Stimulated activated effector memory CD8-positive, alpha-beta T cell treated with anti-CD3 and anti-CD28 coated beads, Interleukin-12 subunit alpha, Interleukin-12 subunit beta, amount 100 ng/mL, for 72 hours (primary cell): ENCODE data around the gene AAGAB.

Experiments
- ATAC-seq: fragments of 150-1000 bp; cut with Tn5 transposase; 2 replicates; pipeline ENCODE4 v1.10.0; 2021
- DNase-seq, 2 donors: peaks; one replicate each; pipeline ENCODE4 v3.0.0; 2021 to 2022; ENCODE audit warnings: low spot score in 2 of 2
- H3K27ac Mint-ChIP-seq: one replicate; pipeline ENCODE4 v1.8.0; 2022; ENCODE audit warnings: mild to moderate bottlenecking, mixed read lengths
- H3K36me3 Mint-ChIP-seq: one replicate; pipeline ENCODE4 v1.8.0; 2022; ENCODE audit warnings: mild to moderate bottlenecking, mixed read lengths
- H3K4me1 Mint-ChIP-seq: one replicate; pipeline ENCODE4 v1.8.0; 2022; ENCODE audit warnings: mixed read lengths
- H3K4me3 Mint-ChIP-seq: one replicate; pipeline ENCODE4 v1.8.0; 2022; ENCODE audit warnings: mild to moderate bottlenecking, mixed read lengths
- H3K9me3 Mint-ChIP-seq: one replicate; pipeline ENCODE4 v1.8.0; 2022; ENCODE audit warnings: mixed read lengths

The AAGAB gene

GRCh38 chr15:67207555-67208207, 46.8 kb downstream of the AAGAB start:
- Mint-ChIP-seq H3K4me3 (no peak overlapping the region), H3K36me3 (peaks cover 53% of the 10 kb centered on the region), H3K4me1 (peaks cover 6% of the 10 kb centered on the region), H3K27ac (no peak overlapping the region), H3K9me3 (no peaks in the 10 kb centered on the region)
- ATAC-seq (no peak), DNase-seq (no peak)

GRCh38 chr15:67202991-67203390, 51.5 kb downstream of the AAGAB start:
- DNase-seq (no peak), ATAC-seq (no peak)
- Mint-ChIP-seq H3K27ac (peak overlapping the region; percentile 8), H3K9me3 (no peaks in the 10 kb centered on the region), H3K4me3 (no peak overlapping the region), H3K36me3 (peaks cover 74% of the 10 kb centered on the region), H3K4me1 (peaks cover 7% of the 10 kb centered on the region)

GRCh38 chr15:67202091-67202490, 52.4 kb downstream of the AAGAB start:
- Mint-ChIP-seq H3K9me3 (no peaks in the 10 kb centered on the region), H3K4me3 (no peak overlapping the region), H3K27ac (no peak overlapping the region), H3K4me1 (peaks cover 16% of the 10 kb centered on the region), H3K36me3 (peaks cover 74% of the 10 kb centered on the region)
- ATAC-seq (no peak), DNase-seq (no peak)

- peak overlapping the region; percentile 30 for H3K27ac Mint-ChIP-seq
- ATAC-seq = no peak
- H3K9me3 Mint-ChIP-seq = no peaks in the 10 kb centered on the region
- DNase-seq = no peak
- no peak overlapping the region for H3K4me3 Mint-ChIP-seq
- peaks cover 24% of the 10 kb centered on the region for H3K4me1 Mint-ChIP-seq
- H3K36me3 Mint-ChIP-seq = peaks cover 75% of the 10 kb centered on the region
Observed at GRCh38 chr15:67201136-67201535, 53.3 kb downstream of the AAGAB start.

DNA sequence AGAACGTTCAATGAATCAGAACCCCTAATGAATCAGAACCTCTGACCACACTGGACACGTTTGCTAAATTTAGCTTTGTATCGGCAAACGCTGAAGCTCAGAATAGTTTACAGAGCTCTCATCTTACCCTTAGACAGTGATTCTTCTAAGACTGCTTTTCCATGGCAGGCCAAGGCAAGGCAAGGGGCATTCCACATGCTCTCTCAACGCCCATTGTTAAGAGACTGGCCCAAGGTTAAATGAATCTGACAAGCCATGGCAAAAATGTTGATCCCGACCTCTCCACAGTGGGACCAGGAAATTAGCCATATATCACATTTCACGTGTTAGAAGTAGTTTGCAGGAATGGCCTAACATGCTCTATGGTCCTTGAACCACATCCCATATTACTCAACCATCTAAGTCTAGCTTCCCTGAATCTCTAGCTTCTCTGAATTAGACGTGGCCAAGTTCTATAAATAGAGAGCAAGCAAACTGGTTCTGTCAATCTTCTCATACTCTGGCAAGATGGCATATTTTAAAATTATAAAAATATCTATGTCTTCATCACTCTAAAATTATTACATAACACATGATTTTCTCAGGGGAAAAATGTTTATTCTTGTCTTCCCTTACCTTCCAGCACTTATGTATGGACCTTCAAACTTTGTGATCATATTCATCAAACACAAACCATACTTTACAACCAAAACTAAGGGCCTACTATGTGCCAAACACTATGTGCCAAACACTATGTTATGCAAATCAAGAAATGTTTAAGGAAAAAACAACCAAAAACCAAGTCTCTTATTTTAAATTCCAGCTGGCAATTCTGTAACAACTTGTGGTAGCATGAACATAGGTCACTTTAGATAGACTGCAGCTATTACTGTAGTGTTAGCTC, 54.3 kb downstream of the AAGAB start:
- DNase-seq = no peak
- ATAC-seq = peak; percentile 8
- Mint-ChIP-seq H3K36me3 (peaks cover 80% of the 10 kb centered on the region), H3K4me3 (no peak overlapping the region), H3K4me1 (peaks cover 24% of the 10 kb centered on the region), H3K27ac (no peak overlapping the region), H3K9me3 (no peaks in the 10 kb centered on the region)

DNA sequence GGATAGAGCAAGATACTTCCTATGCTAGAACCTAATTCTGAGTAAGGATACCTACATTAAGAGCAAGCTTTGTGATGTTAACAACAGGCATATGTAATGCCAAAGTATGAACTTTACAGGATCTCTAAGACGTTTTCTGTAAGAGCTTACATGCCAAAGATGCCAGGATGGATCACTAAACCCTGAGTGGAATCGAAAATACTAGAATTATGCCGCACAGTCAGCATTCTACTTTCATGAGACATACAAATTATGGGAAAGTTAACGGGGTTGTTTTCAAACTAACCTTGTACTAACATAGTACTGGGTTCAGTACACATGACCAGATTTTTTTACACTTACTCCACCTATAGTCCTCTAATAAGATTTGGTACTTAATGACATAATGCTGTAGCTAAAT, 55.1 kb downstream of the AAGAB start:
- peaks cover 24% of the 10 kb centered on the region for H3K4me1 Mint-ChIP-seq
- H3K9me3 Mint-ChIP-seq = no peaks in the 10 kb centered on the region
- H3K36me3 Mint-ChIP-seq = peaks cover 82% of the 10 kb centered on the region
- no peak overlapping the region for H3K4me3 Mint-ChIP-seq
- DNase-seq = no peak
- no peak for ATAC-seq
- no peak overlapping the region for H3K27ac Mint-ChIP-seq

GRCh38 chr15:67198157-67198754, 56.2 kb downstream of the AAGAB start:
- Mint-ChIP-seq H3K4me3 (no peak overlapping the region), H3K36me3 (peaks cover 83% of the 10 kb centered on the region), H3K9me3 (no peaks in the 10 kb centered on the region), H3K4me1 (peaks cover 24% of the 10 kb centered on the region), H3K27ac (peak overlapping the region; percentile 67)
- no peak for DNase-seq
- ATAC-seq = peak; percentile 63

DNA sequence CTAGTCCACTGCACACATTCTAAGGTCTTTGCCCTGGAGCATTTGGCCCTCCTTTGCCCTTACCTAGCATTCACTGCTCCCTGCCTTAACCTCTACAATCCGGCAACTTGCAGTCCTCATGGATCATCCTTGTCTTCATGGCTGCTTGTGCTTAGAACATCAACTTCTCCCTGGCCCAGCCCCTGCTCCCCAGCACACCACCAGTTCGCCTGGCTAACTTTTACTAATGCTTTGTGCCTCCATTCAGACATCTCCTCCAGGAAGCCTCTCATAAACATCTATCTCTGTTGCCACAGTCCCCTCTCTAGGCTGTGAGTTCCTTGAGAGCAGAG, 57.1 kb downstream of the AAGAB start:
- ATAC-seq = no peak
- no peak overlapping the region for H3K4me3 Mint-ChIP-seq
- DNase-seq = no peak
- peak overlapping the region; percentile 67 for H3K27ac Mint-ChIP-seq
- H3K36me3 Mint-ChIP-seq = peaks cover 82% of the 10 kb centered on the region
- H3K9me3 Mint-ChIP-seq = no peaks in the 10 kb centered on the region
- H3K4me1 Mint-ChIP-seq = peaks cover 27% of the 10 kb centered on the region

DNA sequence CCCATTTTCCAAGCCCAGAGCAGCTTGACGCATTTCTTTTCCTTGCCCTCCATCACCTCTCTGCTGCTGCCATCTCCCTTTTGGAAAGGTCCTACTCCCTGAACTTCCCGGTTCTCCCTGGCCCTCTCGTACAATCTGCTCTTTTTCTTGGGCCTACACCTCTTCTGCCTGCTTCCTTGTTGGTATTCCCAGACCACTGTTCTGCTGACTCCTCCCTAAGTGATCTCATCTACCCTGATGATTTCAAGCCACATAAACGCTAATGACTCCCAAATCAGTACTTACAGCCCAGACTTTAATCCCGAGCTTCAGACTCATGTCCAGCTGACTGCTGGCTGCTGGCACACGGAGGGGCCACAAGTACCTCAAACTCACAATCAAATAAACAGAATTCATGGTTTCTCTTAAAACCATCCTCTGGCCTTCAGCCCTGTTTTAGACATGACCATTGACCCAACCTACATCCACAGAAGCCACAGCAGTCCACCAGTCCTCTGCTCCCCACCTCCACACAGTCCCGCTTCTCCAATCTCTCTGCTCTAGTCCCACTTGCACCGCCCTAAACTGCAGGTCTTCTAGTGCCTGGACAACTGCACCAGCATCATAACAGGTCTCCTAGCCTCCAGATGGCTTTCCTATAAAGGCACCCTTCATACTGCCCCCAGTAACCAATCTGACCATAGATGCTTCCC, 57.6 kb downstream of the AAGAB start:
- Mint-ChIP-seq H3K4me3 (no peak overlapping the region), H3K9me3 (no peaks in the 10 kb centered on the region), H3K27ac (peak overlapping the region; percentile 67), H3K36me3 (peaks cover 83% of the 10 kb centered on the region), H3K4me1 (peaks cover 32% of the 10 kb centered on the region)
- no peak for DNase-seq
- ATAC-seq = no peak

DNA sequence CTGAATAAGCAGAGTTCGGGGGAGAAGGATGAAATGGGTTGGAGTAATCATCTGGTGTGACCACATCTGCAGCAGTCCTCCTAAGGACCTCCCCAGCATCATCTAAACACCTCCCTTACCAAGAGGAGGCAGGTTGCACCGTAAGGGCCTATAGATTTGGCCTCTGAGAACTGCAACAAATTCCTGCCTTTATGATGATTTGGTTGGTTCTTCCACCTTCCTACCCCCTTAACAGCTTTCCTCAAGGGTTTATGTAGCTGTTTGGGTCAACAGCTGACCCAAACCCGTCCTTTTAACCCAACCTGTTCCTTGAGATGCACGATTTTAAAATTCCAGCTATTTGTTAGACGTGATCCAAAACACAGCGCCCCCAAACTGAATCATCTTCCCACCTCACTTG, 58.2 kb downstream of the AAGAB start:
- H3K27ac Mint-ChIP-seq = peak overlapping the region; percentile 67

DNA sequence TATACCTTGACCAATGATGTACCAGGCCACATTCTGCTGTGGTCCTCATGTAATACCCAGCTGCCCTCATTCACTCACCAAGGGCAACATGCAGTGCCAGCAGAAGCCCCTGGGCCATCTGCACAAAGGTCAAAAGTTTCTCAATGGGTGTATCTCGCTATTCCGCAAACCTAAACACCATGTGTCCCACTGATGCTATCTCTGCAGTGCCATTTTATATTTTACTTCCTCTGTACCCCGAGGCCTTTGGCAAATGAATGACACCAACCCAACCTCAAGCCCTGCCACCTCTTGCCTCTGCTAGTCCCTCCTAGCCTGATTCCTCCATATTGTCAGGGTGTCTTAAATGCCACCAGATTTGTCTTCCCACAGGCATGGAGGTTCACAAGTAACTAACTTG, 59.2 kb downstream of the AAGAB start:
- no peaks in the 10 kb centered on the region for H3K9me3 Mint-ChIP-seq
- no peak for ATAC-seq
- no peak overlapping the region for H3K4me3 Mint-ChIP-seq
- H3K36me3 Mint-ChIP-seq = peaks cover 81% of the 10 kb centered on the region
- DNase-seq = no peak
- peak overlapping the region; percentile 67 for H3K27ac Mint-ChIP-seq
- peaks cover 34% of the 10 kb centered on the region for H3K4me1 Mint-ChIP-seq

More for the DNA sequence above, 58.2 kb downstream of the AAGAB start:
- H3K4me1 Mint-ChIP-seq = peaks cover 34% of the 10 kb centered on the region
- DNase-seq (no peak), ATAC-seq (no peak)
- H3K9me3 Mint-ChIP-seq = no peaks in the 10 kb centered on the region
- no peak overlapping the region for H3K4me3 Mint-ChIP-seq
- peaks cover 85% of the 10 kb centered on the region for H3K36me3 Mint-ChIP-seq

- Mint-ChIP-seq H3K36me3 (peaks cover 87% of the 10 kb centered on the region), H3K4me1 (peaks cover 34% of the 10 kb centered on the region), H3K27ac (peak overlapping the region; percentile 74), H3K4me3 (no peak overlapping the region), H3K9me3 (no peaks in the 10 kb centered on the region)
- ATAC-seq (no peak), DNase-seq (no peak)
Observed at GRCh38 chr15:67194171-67195114, 60.0 kb downstream of the AAGAB start.

DNA sequence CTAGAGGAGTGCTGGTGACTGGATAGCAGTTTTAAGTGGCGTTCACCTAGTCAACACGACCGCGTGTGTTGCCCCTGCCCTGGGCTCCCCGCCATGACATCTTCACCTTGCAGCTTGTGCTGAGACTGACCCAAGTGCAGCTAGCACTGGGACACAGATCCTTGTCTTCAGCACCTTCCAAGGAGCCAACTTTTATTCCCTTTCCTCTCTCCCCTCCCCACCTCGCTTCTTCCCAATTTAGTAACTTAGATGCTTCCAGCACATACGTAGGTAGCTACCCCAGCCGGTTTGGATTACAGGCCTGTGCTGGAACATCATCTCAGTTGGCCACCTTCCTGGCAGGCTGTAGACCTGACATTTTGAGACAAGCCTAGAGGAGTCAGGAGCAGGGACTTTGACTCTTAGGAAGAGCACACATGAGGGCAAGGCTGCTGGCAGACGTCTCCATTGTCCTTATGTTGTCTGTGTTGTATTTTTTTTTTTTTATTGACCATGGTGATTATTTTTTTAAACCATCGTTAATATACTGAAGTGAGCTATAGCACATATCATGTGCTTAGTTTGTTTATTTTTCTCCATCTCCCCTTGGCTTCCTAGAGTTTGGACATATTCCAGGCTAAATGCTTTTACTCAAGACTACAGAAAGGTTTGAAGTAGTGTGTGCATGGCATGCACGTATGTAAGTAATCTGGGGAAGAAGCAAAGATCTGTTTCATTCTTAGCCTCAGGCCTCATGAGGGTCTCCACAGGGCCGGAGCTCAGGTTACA, 61.1 kb downstream of the AAGAB start:
- ATAC-seq (no peak), DNase-seq (no peak)
- H3K4me3 Mint-ChIP-seq = no peak overlapping the region
- H3K27ac Mint-ChIP-seq = peak overlapping the region; percentile 74
- H3K9me3 Mint-ChIP-seq = no peaks in the 10 kb centered on the region
- peaks cover 94% of the 10 kb centered on the region for H3K36me3 Mint-ChIP-seq
- peaks cover 31% of the 10 kb centered on the region for H3K4me1 Mint-ChIP-seq
